GM19463 (cell line): ENCODE results near the gene CD180.

Source experiments
- ATAC-seq: cut with Tn5 transposase; IDR thresholded peaks from one replicate; pipeline ENCODE4 v1.9.1; 2021; ENCODE audit warnings: mild to moderate bottlenecking, moderate library complexity; ENCODE audit not compliant: unreplicated experiment

Gene CD180

DNA sequence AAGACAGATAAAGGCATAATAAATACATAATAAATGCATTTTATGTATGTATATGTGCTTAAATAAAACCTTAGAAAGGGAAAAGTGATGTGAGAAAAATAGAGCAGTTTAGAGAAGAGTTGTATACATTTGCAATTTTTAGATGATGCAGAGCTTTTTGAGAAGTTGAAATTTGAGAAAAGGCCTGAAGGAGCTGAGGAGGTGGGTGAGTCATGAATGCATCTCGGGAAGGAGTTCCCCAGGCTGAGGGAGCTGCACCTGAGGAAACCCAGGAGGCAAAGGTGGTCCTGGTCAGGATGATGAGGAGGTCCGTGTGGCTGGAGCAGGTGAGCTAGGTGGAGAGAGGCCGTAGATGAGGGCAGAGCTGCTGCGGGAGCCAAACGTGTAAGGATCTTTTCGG, 17.4 kb upstream of the CD180 start:
- ATAC-seq: no peak

DNA sequence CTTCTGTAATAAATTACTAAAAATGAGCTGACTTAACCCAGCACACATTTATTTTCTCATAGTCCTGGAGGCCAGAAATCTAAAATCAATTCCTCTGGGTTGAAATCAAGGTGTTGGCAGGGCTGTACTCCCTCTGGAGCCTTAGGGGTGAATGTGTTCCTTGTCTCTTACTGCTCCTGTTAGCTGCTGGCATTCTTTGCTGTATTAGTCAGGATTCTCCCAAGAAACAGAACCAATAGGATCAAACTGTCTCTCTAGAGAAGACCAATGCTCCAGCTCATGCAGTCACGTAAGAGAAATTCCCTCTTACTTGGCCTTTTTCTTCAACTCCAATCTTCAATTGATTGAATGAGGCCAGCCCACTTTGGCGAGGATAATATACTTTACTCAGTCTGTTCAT, 15.3 kb upstream of the CD180 start:
- no peak for ATAC-seq

DNA sequence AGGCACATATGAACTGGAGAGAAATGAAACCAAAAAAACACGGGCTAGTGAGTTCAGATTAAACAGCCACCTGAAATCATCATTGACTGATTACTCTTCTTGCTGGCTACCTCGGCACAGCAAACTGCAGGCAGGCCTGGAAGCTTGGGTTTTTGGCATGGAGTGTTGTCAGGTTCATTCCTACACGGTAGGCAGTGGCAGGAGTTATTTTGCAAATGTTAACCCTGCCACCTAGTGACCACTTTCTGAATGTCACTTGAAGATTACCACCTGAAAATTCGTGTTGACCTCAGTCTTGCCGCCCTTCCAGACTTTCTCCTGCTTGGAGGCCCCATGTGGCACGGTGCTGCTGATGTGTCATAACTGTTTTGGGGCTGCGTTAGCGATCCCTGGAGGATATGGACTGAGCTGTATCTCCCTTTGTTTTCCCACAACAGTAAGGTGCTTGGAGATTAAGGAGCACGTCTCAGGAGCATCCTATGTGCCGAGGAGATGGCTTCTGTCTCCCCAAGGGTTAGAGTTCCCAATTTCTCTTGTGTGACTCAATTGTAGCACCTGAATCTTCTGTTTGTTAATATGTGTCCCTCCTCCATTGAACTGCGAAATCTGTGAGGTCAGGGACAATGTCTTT, 12.7 kb upstream of the CD180 start:
- peak; percentile 28 for ATAC-seq

DNA sequence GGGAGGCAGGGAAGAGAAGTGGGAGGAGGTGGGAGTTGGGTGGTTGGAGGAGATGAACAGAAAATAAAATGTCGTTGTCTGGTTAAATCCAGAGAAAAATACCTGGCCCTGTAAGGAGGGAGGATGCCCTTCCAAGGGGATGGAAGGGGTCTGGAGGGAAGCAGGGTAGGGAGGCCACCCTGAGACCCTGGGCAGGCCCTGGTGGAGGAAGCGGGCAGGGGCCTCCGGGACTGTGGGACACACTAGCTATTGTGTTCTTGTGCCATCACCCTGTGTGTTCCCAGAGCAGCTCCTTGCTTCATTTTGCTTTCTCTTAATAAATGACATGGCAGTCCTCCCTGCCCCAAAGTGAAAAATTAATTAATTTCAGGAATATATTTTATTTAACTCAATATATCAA, 11.8 kb upstream of the CD180 start:
- ATAC-seq: no peak

DNA sequence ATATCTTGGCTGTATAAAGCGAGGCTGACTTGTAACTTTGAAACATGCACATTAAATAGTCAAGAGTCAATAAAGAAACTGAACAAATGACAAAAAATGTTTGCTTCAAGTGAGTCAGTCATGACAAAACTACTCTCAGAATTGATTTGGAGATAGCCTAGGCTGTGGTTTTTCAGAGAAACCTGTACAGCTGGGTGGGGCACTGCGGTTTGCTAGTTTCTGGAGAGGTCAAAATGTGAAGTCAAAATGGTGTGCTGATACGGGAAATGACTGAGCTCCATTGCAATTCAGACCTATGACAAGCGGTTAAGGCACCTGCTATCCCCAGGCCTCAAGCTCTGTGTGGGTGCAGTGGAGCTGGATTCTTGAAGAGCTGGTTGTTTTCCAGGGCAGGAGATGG, 10.3 kb upstream of the CD180 start:
- peak; percentile 76 for ATAC-seq

DNA sequence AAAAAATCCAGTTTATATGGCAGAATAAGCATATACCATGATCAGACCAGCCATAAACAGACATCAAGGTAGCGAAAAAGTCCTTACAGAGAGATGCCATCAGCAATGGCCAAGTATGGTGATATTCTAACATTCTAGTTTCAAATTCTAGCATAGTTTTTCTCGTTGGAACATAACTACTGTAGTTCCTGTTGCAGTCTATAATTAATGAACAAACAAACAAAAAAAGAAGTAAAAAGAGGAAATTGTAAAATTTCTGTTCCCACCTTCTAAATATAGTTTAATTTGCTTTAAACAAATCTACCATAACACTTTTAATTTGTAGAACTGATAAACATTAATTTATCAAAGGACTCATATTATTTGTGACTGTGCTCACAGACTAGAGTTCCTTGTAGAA, 9.9 kb upstream of the CD180 start:
- ATAC-seq: peak; percentile 17

DNA sequence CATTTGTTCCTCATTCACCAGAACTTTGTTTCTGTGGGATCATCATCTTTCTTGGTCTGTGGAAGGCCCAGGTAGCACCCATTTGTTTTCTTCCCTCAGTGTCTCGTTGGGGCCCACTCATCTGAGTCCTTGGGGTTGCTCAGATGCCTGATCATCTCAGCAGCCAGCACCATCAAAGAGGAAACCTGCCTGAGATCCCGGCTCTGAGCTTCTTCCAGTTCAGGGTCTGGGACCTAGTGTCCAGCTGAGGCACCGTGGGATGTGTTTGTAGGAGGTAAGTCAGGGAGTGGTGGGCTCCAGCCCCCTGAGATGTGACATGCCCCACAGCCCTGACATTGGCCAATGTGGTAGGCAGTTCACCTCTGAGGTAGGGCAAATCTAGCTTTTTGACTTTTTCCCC, 9.4 kb upstream of the CD180 start:
- ATAC-seq: no peak

DNA sequence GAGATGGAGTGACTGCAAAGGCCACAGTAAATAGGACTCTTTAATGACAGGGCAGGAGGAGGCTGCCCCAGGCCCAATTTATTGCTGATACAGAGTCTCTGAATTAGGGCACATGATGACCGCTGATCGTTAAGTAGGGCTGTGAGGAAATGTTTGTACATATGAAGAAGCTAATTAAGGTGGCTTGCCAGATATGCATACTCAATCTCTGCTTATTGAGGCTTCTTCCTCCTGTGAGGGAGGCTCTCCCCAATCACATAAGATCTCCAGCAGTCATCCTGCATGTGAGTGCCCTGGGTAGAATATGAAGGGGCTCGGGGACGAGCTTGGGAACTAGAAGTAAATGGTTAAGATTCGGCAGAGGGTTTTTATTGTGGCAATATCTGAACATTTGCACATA, 8.2 kb upstream of the CD180 start:
- ATAC-seq: no peak

DNA sequence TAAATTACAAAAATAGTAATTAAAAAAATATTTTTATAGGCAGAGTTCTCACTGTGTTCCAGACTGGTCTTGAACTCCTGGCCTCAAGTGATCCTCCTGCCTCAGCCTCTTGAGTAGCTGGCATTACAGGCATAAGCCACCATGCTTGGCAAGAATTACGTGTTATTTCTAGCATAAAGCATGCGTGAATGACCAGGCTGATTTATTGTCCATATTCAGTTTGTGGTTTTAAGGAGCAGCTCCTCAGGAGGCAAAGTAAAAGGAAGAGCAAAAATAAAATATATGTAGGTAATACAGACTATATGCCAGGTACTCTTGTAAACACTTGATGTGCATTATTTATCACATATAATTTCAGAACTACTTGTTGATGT, 7.1 kb upstream of the CD180 start:
- ATAC-seq: no peak

DNA sequence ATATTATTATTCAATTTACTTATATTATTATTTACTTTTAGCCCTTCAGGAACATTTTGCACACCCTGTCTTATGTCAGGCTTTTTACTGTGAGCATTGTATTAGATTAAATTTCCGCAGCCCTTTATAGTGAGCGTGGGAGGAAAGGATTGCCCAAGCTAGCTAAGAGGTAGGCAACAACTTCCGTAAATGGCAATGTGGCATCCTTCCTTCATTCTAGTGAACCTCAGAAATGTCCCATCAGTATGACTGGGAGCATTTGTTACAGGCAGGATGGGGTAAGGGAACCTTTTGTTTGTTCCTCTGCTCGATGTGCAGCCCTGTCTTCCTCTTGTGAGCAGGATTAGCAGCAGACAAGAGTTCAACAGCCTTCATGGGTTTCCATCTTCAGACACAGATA, 6.2 kb upstream of the CD180 start:
- ATAC-seq: no peak

DNA sequence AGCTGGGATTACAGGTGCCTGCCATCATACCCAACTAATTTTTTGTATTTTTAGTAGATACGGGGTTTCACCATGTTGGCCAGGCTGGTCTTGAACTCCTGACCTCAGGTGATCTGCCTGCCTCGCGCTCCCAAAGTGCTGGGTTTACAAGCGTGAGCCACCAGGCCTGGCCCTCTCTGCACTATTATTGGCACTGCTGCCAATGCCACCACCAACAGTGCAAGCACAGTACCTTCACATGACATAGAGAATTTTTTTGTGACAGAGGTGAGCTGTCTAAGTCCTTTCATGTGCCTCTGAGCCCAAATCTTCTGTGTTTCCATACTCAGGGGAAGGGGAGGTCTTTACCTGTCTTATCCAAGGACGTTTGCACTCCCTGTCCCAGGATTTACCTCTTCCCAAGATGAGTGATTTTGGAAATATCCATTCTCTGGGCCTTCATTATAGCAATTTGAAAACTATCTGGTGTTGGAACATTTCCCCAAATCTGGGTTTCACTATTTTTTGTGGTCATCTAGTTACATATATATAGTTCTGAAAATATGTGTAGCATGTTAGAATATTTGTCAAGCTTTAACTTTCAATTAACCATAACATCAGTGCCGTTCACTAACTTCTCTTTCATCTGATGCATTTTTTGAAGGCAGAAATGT, 5.4 kb upstream of the CD180 start:
- ATAC-seq: peak; percentile 12

DNA sequence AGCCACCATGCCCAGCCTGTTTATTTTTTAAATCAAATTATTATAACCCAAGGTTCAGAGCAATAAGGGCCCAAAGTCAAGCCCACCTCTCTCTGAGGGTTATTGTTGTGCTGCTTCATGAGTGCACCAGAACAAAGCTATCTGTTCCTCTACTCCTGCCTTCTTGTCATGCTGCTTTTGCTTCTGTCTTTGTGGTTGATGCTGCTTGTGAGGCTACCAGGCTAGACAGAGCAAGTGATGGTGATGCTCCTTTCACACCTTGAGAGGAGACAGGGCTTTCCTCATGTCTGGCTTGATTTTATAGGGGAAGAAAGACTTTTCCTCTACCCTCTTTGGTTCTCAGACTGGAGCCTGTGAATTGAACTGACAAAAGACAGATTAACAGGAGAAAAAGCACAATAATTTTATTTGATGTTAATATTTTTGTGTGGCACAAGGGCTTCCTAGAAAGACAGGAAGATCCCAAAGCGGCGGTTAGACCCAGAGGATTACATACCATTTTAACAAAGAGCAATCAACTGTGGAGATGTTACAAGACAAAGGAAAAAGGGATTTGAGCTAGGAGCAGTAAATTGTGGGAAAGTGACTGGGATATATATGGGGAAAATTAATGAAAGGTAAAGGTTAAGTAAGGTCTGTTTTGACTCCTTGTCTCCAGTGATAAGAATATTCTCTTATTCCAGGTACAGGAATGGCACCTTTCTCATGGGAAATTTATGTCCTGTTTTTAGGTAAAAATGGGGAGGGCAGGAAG, 4.4 kb upstream of the CD180 start:
- no peak for ATAC-seq

DNA sequence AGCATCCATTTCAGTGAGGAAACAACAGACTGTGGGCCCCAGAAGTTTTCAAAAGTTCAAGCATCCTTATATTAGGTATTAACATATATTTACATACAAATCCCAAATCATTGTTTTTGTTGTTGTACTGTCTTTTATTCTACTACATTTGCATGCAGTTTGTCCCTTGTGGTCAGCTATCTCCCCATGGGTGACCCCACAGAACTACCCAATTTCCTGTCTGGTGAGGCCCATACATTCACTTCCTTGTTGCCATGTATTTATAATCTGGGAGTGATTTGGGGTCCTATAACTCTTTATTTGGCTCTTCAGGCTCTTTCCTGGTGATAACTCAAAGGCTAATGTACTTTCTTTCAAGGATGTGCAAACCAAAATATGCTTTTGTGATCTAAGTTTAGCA, 3.3 kb upstream of the CD180 start:
- ATAC-seq: no peak

DNA sequence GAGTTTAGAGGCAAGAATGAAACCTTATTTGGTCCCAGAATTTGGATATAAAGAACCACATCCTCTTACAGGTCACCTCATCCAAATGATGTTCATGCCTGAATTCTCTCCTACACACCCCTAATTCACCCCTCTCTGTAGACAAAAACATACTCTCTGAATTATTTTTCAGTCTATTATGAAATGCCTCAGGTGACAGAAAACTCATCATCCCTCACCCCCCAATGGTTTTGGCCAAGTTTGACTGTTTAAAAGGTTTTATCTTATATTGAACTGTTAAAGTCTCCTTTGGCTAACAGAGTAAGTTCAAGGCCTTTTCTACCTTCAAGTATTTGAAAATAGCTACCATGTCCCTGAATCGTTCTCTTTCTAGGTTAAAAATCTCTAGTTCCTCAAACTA, 2.3 kb upstream of the CD180 start:
- no peak for ATAC-seq

DNA sequence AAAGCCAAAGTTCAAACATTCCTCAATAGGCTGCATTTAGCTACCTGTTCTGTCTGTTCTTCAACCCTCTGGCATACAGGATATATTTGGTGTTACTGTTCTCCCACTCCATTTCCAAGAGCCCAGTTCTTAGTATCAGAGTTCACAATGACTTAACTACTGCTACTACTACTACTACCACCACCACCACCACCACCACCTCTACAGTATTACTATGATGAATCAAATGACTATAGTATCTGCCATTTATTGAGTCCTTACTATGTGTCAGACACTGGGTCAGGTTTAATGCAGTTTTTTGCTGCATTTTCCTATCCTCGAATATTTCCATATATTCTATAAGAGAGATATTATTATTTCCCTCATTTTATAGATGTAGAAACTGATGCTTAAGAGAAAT, 937 bp upstream of the CD180 start:
- no peak for ATAC-seq

DNA sequence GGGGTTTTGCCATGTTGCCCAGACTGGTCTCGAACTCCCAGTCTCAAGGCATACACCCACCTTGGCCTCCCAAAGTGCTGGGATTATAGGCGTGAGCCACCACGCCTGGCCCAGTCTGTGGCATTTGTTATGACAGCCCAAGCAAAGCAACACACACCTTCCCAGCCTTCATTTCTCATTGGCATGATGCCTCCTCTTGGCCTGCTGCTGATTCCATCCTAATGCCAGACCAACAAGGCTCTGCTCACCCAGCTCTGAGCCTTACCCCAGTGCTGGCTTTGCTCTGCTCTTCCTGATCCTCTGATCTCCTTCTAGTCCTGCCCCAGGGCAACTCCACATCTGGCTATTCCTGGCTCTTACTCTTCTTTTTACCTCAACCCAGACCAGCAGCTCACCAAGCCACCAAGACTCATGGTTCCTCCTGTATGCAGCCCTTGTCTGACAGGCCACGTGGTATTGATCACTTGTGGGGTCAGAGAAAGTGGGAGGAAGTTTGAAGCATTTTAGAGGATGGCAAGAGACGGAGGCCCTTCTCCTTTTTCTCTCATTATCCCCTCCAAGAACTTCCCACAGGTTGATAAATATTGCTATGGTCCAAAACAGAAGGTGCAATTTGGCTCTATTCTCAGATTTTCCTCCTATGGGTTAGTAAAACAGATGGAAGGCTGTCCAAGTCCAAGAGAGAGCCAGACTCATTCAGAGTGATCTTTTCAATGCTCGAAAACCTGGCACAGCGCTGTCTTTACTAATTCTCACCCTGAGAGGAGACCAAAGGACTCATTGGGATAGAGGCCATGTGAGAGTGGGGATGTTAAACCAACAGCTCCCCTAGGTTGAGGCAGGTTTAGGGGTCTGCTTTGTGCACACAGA, 958 bp downstream of the CD180 start:
- ATAC-seq: peak; percentile 29

DNA sequence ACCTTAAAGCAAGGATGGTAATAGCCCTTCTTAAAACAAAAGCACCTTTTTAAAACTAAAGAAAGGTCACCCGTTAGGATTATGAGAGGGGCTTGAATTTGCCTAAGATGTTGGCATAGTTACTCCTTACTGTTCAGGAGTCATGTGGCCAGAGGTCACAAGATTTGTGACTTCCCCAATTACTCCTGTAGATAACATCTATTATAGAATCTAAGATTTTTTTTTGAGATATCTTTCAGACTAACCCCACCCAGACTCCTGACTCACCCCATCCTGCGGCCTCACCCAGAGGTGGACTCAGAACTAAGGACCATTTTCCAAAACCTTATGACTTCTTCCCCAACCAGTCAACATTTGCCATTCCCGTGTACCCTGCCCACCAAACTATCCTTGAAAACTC, 2.4 kb downstream of the CD180 start:
- no peak for ATAC-seq

DNA sequence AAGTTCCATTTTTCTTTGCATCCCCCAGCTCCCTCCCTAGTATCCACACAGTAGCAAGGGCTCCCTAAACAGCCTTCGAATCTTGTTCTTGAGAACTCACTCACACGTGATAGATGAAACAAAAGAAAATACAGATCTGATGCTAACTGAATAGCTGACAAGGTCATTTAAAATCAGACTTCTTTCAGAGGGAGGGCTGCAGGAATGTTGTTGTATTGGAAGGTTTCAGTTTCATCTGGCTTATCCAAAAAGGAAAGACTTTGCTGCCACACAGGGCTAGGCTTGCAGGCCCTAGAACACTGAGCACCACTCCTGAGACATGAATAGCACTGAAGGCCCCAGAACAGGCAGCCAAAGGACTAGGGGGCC, 3.2 kb downstream of the CD180 start:
- no peak for ATAC-seq

DNA sequence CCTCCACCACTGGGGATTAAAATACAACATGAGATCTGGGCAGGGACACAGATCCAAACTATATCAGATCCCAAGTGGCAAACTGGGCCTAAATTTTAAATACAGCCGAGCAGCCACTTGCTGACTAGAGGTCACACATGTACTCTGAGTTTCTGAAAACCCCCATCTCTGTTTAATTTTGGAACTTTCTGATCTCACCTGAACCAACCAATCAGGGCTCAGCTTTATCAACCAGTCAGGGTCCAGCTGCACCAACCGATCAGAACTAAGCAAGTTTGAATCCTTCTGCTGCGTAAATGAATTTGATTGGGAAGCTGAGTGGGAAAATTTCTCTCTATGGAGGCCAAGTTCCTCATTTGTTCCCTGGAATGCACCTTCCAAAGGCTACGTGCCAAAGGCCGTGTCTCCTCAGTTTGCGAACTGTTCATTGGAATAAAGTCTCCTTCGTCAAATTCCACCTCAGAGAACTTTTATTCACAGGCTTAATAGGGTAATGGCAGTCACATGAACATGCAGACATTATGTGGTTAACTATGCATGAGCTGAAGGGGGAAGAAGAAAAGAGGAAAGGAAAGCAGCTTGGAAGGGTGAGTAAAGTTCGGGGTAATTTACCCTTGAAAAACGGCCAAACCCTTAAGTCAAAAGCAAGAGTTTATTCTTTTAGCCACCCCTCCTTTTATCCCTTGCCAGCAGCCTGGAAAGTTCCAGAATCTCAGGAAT, 3.7 kb downstream of the CD180 start:
- no peak for ATAC-seq

DNA sequence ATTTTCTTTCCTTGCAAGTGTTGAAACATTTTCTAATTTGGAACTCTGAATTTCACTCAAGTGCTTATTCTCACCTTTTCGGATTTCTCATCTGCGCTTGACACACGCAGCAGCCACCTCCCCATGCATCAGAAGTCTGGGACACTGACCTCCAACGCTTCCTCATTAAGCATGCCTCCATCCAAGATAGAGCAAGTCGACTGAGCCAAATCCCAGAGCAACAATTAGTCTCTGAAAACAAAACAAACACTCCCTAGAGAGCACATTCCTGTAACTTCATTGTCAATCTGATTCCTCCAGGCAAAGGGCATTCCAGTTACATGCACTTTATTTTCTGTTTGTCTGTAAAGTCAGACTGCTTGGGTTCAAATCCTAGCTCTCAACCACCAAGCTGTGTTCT, 5.7 kb downstream of the CD180 start:
- ATAC-seq: no peak

DNA sequence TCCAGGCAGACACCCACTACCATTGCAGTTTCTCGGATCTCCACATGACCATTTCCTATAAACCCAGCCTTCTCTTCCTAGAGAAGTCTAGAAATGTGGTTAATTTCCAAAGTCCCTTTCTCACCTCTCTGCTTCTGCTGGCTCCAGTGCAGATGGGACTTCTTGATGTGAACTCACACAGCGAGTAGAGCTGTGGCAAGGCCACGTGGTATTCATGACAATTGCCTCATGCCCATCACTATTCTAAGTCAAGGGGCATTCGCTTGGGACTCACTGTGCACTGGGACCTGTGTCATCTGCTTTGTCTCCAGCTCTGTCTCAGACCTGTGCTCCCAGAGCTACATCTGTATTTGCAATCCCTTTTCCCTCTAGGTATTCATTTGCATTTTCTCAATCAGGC, 6.2 kb downstream of the CD180 start:
- ATAC-seq: no peak
